BLaER1 (cell line): ENCODE measurements around the gene TM2D1.
"Not testable (repeated sequence)": the region's sequence is repeated elsewhere in the genome, so short reads cannot be mapped to it uniquely, and the experiment has no call there.

Experiments
- H3K27ac ChIP-seq: shearing (Covaris generic); formaldehyde crosslinking; 2 replicates; pipeline ENCODE4 v1.8.1; 2022
- H3K27me3 ChIP-seq: shearing (Covaris generic); formaldehyde crosslinking; 2 replicates; pipeline ENCODE4 v1.8.1; 2022
- H3K36me3 ChIP-seq: shearing (Covaris generic); formaldehyde crosslinking; 2 replicates; pipeline ENCODE4 v1.8.1; 2022
- H3K4me1 ChIP-seq: shearing (Covaris generic); formaldehyde crosslinking; 2 replicates; pipeline ENCODE4 v1.8.1; 2022
- H3K4me2 ChIP-seq: shearing (Covaris generic); formaldehyde crosslinking; 2 replicates; pipeline ENCODE4 v1.8.1; 2022
- H3K4me3 ChIP-seq: shearing (Covaris generic); formaldehyde crosslinking; 2 replicates; pipeline ENCODE4 v1.8.1; 2022
- H3K9ac ChIP-seq: shearing (Covaris generic); formaldehyde crosslinking; 2 replicates; pipeline ENCODE4 v1.8.1; 2022
- H3K9me3 ChIP-seq: shearing (Covaris generic); formaldehyde crosslinking; 2 replicates; pipeline ENCODE4 v1.8.1; 2022
- H4K20me1 ChIP-seq: shearing (Covaris generic); formaldehyde crosslinking; 2 replicates; pipeline ENCODE4 v1.8.1; 2022
- Cebpa-rat ChIP-seq: shearing (Covaris generic); IDR thresholded peaks from 2 replicates; pipeline ENCODE4 v1.8.1; 2022

Gene TM2D1

DNA sequence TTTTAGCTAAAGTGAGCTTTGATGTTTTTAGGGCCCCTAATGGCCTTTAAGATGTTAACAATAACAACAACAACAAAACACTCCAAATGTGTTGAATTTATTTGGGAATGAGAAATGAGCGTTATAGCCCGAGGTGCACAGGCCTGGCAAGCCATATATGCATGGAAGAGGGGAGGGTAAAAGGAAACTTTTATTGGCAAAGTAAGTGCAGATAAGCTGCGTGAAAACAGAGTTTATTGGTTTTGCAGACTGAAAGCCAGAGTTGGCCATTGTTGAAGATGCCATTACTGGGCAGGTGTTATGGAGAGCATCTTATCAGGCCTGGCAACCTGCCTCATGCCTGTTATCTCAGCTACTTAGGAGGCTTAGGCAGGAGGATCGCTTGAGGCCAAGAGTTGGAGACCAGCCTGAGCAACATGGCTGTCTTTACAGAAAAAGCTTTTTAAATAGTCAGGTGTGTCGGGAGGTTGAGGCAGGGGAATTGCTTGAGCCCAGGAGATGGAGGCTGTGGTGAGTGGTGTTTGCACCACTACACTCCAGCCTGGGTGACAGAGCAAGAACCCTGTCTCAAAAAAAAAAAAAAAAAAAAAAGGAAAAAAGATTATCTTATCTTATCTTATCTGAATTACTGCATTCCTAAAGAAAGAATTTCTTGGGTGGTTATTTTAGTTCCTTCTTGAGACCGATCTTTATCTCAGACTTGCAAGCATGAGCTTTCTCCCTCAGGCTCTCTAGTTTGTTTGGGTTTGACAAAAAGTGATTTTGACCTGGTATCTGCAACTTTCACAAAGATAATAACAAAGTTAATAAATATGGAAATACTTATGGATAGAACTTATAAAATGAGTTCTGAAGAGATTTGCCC, 19.0 kb upstream of the TM2D1 start:
- no peaks in the 10 kb centered on the region for H3K36me3 ChIP-seq
- no peak overlapping the region for H3K9ac ChIP-seq
- H3K27me3 ChIP-seq, result peaks cover 26% of the 10 kb centered on the region
- peaks cover 11% of the 10 kb centered on the region for H3K4me1 ChIP-seq
- no peak overlapping the region; the same call in 1 of the 2 replicates for H3K4me3 ChIP-seq
- no peak overlapping the region for H3K27ac ChIP-seq
- TF ChIP-seq Cebpa-rat, result no peak
- peak overlapping the region; percentile 81; the same call in 1 of the 2 replicates for H3K4me2 ChIP-seq
- H3K9me3 ChIP-seq, result no peaks in the 10 kb centered on the region
- H4K20me1 ChIP-seq, result no peaks in the 10 kb centered on the region

- no peak overlapping the region for H3K9ac ChIP-seq
- no peaks in the 10 kb centered on the region for H3K9me3 ChIP-seq
- peak overlapping the region; percentile 79 for H3K4me3 ChIP-seq
- H3K4me1 ChIP-seq, result peaks cover 11% of the 10 kb centered on the region
- H3K4me2 ChIP-seq, result peak overlapping the region; percentile 81
- no peaks in the 10 kb centered on the region for H4K20me1 ChIP-seq
- no peak for TF ChIP-seq Cebpa-rat
- H3K27me3 ChIP-seq, result peaks cover 26% of the 10 kb centered on the region
- no peak overlapping the region for H3K27ac ChIP-seq
- no peaks in the 10 kb centered on the region for H3K36me3 ChIP-seq
Observed at GRCh38 chr1:61743431-61743705, 18.4 kb upstream of the TM2D1 start.

DNA sequence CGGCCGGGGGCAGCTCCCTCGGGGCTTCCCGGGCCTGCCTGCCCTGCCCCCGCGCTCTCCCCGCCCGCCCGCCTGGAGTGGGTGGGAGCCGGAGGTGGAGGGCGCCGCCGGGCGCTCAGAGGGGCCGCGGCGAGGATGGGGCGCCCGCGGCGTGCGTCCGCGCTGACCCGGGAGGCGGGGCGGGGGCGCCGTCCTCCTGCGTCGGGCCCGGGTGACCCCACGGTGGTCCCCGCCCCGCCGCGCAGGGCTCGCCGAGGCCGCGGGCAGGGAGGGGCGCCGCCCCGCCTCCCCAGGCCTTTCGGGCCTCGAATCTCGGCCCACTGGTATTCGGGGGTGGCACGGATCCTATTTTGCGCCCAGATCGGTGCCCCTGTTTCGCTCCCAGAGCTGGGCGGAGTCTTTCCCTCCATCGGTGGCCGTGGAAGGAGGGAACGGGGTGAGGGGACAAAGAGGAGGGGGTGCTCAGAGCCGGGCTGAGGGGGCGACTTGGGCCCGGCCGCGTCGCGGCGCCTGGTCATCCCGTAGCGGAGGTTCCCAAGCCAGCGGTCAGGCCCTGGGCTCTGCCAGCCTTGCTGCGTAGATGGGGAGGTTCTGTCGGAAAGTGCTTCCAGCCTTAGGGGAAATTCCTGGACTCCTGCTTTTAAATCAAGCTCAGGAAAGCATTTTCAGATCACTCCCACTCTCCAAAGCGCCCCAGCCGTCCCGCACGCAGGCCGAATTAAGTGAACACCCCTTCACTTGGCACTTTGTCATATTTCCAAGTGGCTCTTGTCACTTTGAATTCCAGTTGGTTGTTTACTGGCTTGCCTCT, 17.9 kb upstream of the TM2D1 start:
- peak overlapping the region; percentile 81 for H3K4me2 ChIP-seq
- no peak for TF ChIP-seq Cebpa-rat
- peak overlapping the region; percentile 76 for H3K9ac ChIP-seq
- peak overlapping the region; percentile 71 for H3K27ac ChIP-seq
- peaks cover 11% of the 10 kb centered on the region for H3K4me1 ChIP-seq
- H3K9me3 ChIP-seq, result no peaks in the 10 kb centered on the region
- peak overlapping the region; percentile 79 for H3K4me3 ChIP-seq
- H3K36me3 ChIP-seq, result no peaks in the 10 kb centered on the region
- no peaks in the 10 kb centered on the region for H4K20me1 ChIP-seq
- H3K27me3 ChIP-seq, result peaks cover 26% of the 10 kb centered on the region

GRCh38 chr1:61741711-61742619, 17.0 kb upstream of the TM2D1 start, which contains the start of gene PATJ:
TSS of gene PATJ (plus strand) at chr1:61742480. CDS start at chr1:61762893, 20,413 bp downstream.
- Histone ChIP-seq H3K4me3 (peak within 1 kb of the TSS; percentile 79), H3K27me3 (peaks cover 26% of the 10 kb centered on the region), H4K20me1 (no peaks in the 10 kb centered on the region), H3K4me1 (peaks cover 11% of the 10 kb centered on the region), H3K36me3 (no peaks in the 10 kb centered on the region), H3K9ac (peak within 1 kb of the TSS; percentile 76), H3K27ac (peak within 1 kb of the TSS; percentile 71), H3K4me2 (peak within 1 kb of the TSS; percentile 81), H3K9me3 (no peaks in the 10 kb centered on the region)
- TF ChIP-seq Cebpa-rat, result no peak

DNA sequence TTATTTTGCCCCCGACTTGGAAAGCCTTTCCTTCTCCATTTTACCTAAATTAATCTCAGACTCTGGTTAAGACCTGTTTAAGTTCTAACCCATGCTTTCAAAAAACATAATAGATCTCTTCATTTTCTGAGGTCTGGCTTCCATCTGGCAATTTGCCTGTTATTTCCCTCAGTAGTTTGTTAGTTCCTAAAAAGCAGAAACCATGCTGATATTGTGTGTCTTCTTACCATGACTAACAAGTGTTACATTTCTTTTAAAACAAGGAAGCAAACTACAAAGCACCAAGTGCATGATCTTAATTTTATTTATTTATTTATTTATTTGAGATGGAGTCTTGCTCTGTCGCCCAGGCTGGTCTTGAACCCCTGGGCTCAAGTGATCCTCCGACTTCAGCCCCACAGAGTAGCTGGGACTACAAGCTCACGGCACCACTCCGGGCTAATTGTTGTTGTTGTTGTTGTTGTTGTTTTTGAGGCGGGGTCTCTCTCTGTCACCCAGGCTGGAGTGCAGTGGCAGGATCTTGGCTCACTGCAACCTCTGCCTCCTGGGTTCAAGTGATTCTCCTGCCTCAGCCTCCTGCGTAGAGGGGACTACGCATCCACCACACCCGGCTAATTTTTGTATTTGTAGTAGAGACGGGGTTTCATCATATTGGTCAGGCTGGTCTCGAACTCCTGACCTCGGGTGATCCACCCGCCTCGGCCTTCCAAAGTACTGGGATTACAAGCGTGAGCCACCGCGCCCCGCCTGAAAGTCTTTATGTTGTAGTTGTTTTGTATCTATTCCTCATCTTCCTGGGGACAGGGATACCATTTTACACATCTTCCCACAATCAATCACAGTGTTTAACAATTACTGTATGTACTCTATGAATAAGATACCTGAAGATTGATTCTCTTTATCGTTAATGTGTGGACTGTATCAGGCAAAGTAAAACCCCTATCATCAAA, 16.1 kb upstream of the TM2D1 start:
- H3K4me1 ChIP-seq, result peaks cover 11% of the 10 kb centered on the region
- no peak for TF ChIP-seq Cebpa-rat
- no peak overlapping the region for H3K9ac ChIP-seq
- H3K4me2 ChIP-seq, result peak overlapping the region; percentile 81
- H3K27ac ChIP-seq, result no peak overlapping the region
- no peaks in the 10 kb centered on the region for H4K20me1 ChIP-seq
- no peaks in the 10 kb centered on the region for H3K9me3 ChIP-seq
- H3K4me3 ChIP-seq, result no peak overlapping the region
- no peaks in the 10 kb centered on the region for H3K36me3 ChIP-seq
- H3K27me3 ChIP-seq, result peaks cover 26% of the 10 kb centered on the region

GRCh38 chr1:61732726-61733125, 7.8 kb upstream of the TM2D1 start:
- TF ChIP-seq Cebpa-rat, result no peak
- H3K36me3 ChIP-seq, result no peaks in the 10 kb centered on the region
- no peak overlapping the region for H3K4me3 ChIP-seq
- no peaks in the 10 kb centered on the region for H3K9me3 ChIP-seq
- no peaks in the 10 kb centered on the region for H3K27me3 ChIP-seq
- no peak overlapping the region for H3K4me2 ChIP-seq
- no peak overlapping the region for H3K9ac ChIP-seq
- H3K27ac ChIP-seq, result no peak overlapping the region
- H4K20me1 ChIP-seq, result no peaks in the 10 kb centered on the region
- no peaks in the 10 kb centered on the region for H3K4me1 ChIP-seq

DNA sequence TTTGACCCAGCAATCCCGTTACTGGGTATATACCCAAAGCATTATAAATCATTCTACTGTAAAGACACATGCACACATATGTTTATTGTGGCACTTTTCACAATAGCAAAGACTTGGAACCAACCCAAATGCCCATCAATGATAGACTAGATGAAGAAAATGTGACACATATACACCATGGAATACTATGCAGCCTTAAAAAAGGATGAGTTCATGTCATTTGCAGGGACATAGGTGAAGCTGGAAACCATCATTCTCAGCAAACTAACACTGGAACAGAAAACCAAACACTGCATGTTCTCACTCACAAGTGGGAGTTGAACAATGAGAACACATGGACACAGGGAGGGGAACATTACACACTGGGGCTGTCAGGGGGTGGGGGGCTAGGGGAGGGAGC, 5.7 kb upstream of the TM2D1 start:
- not testable (repeated sequence) for H3K4me3 ChIP-seq, H3K4me2 ChIP-seq, H3K9me3 ChIP-seq, H4K20me1 ChIP-seq, H3K36me3 ChIP-seq, H3K4me1 ChIP-seq, H3K9ac ChIP-seq, H3K27ac ChIP-seq, H3K27me3 ChIP-seq

DNA sequence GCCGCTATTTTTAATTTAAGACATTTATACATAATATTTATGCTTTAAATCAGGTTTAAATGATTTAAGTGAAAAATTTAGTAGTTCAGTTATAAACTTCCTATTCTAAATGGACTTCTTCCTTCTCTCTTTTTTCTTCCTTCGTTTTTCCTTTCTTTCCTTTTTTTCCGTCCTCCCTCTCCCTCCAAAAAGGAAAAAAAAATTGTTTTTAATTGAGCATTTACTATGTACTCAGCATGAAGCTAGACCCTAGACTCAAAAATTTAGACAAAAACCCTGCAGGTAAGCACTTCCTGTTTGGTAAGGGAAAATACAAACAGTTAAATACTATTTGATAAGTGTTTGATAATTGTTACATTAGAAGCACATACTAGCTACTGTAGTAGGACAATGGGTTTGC, 2.6 kb upstream of the TM2D1 start:
- Histone ChIP-seq H3K9me3 (no peaks in the 10 kb centered on the region), H3K4me1 (peaks cover 23% of the 10 kb centered on the region), H3K27me3 (no peaks in the 10 kb centered on the region), H3K27ac (no peak overlapping the region), H3K4me2 (no peak overlapping the region), H3K4me3 (no peak overlapping the region), H4K20me1 (no peaks in the 10 kb centered on the region; the same call in 1 of the 2 replicates), H3K9ac (no peak overlapping the region), H3K36me3 (no peaks in the 10 kb centered on the region; the same call in 1 of the 2 replicates)
- TF ChIP-seq Cebpa-rat, result no peak

- H4K20me1 ChIP-seq, result peaks cover 19% of the 10 kb centered on the region; the same call in 1 of the 2 replicates
- peak overlapping the region; percentile 94 for H3K9ac ChIP-seq
- TF ChIP-seq Cebpa-rat, result no peak
- H3K27ac ChIP-seq, result peak overlapping the region; percentile 94
- H3K4me3 ChIP-seq, result peak overlapping the region; percentile 87
- H3K36me3 ChIP-seq, result peaks cover 26% of the 10 kb centered on the region
- H3K4me2 ChIP-seq, result peak overlapping the region; percentile 90
- H3K27me3 ChIP-seq, result no peaks in the 10 kb centered on the region
- H3K9me3 ChIP-seq, result no peaks in the 10 kb centered on the region
- H3K4me1 ChIP-seq, result peaks cover 23% of the 10 kb centered on the region
Observed at GRCh38 chr1:61724506-61724812, 482 bp downstream of the TM2D1 start.

DNA sequence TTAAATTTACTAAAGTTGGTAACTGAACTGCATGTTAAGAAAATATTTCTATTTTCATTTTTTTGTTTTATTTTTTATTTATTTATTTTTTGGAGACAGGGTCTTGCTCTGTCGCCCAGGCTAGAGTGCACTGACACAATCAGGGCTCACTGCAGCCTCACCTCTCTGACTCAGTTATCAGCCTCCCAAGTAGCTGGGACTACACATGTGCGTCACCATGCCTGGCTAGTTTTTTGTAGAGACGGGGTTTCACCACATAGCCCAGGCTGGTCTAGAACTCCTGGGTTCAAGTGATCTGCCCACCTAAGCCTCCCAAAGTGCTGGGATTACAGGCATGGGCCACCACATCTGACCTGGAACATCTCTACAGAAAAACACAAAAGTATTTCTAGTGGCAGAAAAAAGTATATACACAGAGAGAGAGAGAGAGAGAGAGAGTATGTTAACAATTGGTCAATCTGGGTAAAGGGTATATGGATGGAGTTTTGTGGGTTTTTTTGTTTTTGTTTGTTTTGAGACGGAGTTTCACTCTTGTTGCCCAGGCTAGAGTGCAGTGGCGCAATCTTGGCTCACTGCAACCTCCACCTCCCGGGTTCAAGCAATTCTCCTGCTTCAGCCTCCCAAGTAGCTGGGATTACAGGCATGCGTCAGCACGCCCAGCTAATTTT, 5.8 kb downstream of the TM2D1 start:
- H3K27me3 ChIP-seq, H3K27ac ChIP-seq, H3K4me3 ChIP-seq, H3K9me3 ChIP-seq, H3K9ac ChIP-seq, H3K4me2 ChIP-seq: not testable (repeated sequence)
- H3K4me1 ChIP-seq, result peaks cover 30% of the 10 kb centered on the region
- peaks cover 42% of the 10 kb centered on the region; the same call in 1 of the 2 replicates for H4K20me1 ChIP-seq
- H3K36me3 ChIP-seq, result peaks cover 62% of the 10 kb centered on the region
